HG03469 (cell line): ENCODE data around the gene GNAS.
"Not testable (repeated sequence)": the region's sequence is repeated elsewhere in the genome, so short reads cannot be mapped to it uniquely, and the experiment has no call there.

Source experiments
- ATAC-seq: cut with Tn5 transposase; IDR thresholded peaks from one replicate; pipeline ENCODE4 v1.9.1; 2021; ENCODE audit warnings: mild to moderate bottlenecking, moderate library complexity, moderate number of reproducible peaks; ENCODE audit not compliant: unreplicated experiment

GNAS gene

GRCh38 chr20:58852543-58853271, at the start of gene GNAS:
Gene GNAS (plus strand): TSS chr20:58852716.
- ATAC-seq, result no peak

- ATAC-seq, result no peak
Observed at GRCh38 chr20:58803533-58803932, 49.0 kb upstream of the GNAS start.

- no peak for ATAC-seq
Observed at GRCh38 chr20:58807801-58808200, 44.7 kb upstream of the GNAS start.

GRCh38 chr20:58808271-58809046, 44.1 kb upstream of the GNAS start:
- no peak for ATAC-seq

- ATAC-seq, result no peak
Observed at GRCh38 chr20:58810116-58810878, 42.2 kb upstream of the GNAS start.

GRCh38 chr20:58810879-58811250, 41.7 kb upstream of the GNAS start:
- ATAC-seq, result no peak

GRCh38 chr20:58811334-58811733, 41.2 kb upstream of the GNAS start:
- no peak for ATAC-seq

- ATAC-seq, result no peak
Observed at GRCh38 chr20:58813369-58813768, 39.1 kb upstream of the GNAS start.

GRCh38 chr20:58815448-58815847, 37.1 kb upstream of the GNAS start:
- ATAC-seq, result no peak

GRCh38 chr20:58816051-58816450, 36.5 kb upstream of the GNAS start:
- no peak for ATAC-seq

- ATAC-seq, result no peak
Observed at GRCh38 chr20:58816957-58817651, 35.4 kb upstream of the GNAS start.

GRCh38 chr20:58817748-58818147, 34.8 kb upstream of the GNAS start:
- ATAC-seq, result no peak

- no peak for ATAC-seq
Observed at GRCh38 chr20:58818586-58819285, 33.8 kb upstream of the GNAS start.

GRCh38 chr20:58819921-58820320, 32.6 kb upstream of the GNAS start:
- no peak for ATAC-seq

- not testable (repeated sequence) for ATAC-seq
Observed at GRCh38 chr20:58820515-58820914, 32.0 kb upstream of the GNAS start.

- ATAC-seq, result no peak
Observed at GRCh38 chr20:58822149-58822548, 30.4 kb upstream of the GNAS start.

- no peak for ATAC-seq
Observed at GRCh38 chr20:58822748-58823730, 29.5 kb upstream of the GNAS start.

- no peak for ATAC-seq
Observed at GRCh38 chr20:58824843-58825242, 27.7 kb upstream of the GNAS start.

GRCh38 chr20:58825450-58825849, 27.1 kb upstream of the GNAS start:
- ATAC-seq, result no peak
